Hematopoietic multipotent progenitor cell (in vitro differentiated cells): Measurements from ENCODE around the gene ELFN1. TPM values are rescaled to one million over a fixed set of nuclear protein-coding genes. Genes with fewer than 3 reads are reported as not detected.

Experiments used
- DNase-seq, 3 donors: peaks; one replicate each; pipeline ENCODE4 v3.0.0-alpha.2; 2011 to 2015; ENCODE audit warnings: low read depth in 2 of 3, low spot score in 2 of 3
- total RNA-seq: library from RNA; depleted of rRNA; stranded (reverse); fragments of >200 nt; gene quantifications from one replicate; pipeline ENCODE4 v1.2.3, GENCODE V29; 2012

The ELFN1 gene
- total RNA-seq, 1 donor, result 0.27 TPM

DNA sequence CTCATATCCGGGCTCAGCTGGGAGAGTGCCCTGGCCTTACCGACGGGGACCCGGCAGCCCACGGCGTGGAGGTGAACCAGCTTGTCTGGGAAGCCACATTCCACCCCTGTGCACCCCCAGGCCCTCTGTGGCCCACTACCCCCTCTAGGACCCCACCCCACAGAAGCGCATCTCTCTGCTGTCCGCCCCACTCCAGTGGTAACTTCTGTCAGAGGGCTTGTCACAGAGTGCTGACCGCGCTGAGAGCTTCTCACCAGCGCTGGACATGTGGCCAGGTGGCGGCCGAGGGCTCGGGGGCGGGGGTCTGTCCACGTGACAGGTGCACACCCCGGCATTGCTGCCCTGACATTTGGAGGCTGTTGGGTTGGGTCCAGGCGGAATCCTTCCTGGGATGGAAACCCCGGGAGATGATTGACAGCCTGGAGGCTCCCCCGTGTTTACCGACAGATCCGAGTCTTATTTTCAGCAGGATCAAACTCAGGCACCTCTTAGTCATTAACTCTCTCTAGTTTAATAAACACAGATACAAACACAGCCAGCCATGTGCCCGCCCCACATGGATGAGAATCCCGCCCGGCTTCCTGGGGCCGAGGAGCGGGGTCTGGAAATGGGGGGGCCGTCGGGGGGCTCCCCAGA is 5.1 kb downstream of the ELFN1 start:
- DNase-seq, result no peak

DNA sequence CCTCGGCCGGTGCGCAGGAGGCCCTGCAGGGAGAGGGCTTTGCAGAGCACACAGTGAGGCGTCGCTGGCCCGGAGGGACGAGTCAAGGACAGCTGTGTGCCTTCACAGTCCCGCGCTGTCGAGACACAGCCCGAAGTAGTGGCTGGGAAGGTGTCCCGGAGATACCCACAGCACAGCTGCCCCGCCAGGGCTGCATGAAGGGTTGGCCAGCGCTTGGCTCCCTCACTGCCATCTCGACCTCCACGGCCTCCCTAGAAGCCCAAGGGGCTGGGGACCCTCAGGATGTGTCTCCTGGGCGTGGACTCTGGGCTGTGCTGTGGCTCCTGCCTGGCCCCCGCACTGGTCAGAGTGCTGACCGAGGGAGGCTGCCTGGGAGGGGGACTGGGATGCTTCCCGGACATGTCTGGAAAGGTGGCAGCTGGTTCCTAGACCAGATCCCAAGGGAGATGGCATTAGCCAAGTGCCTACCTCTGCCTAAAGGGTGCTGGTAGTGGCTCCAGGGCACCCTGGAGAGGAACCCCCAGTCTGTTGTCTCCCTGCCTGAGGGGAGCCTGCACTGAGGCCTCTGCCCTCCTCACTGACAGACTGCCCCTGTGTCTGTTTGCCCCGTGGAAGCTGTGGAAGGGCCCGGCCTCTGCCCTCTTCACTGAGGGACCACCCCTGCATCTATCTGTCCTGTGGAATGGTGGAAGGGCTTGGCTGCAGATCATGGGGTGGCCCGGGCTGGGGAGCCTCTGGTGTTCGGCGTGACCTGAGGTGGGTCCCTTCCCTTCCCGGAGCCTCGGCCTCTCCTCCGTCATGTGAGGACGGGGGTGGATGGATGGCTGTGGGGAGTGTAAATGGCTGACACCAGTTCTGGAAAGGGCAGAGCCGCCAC is 5.8 kb downstream of the ELFN1 start:
- no peak for DNase-seq

DNA sequence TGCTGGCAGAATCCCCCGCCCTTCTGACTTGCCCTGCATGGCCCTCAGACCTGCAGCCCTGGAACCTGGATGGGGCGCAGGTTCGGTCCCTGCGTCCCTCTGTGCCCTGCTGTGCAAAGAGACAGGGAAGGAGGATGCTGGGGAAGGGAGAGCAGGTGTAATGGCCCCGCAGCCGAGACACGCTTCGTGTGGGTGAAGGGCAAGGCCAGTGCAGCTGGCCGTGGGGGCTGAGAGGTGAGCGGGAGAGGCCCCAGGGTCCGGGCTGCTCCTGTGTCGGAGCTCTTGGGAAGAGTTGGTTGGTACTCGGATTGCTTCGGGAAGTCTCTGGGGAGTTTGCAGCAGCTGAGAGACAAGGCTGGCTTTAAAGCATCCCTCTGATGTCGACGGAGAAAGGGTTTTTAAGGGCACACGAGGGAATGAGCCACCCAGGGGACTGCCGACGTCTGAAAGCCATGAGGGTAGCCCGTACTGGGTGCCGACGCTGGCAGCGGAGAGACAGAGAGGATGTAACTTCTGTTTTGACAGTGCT is 6.5 kb downstream of the ELFN1 start:
- DNase-seq, result no peak

DNA sequence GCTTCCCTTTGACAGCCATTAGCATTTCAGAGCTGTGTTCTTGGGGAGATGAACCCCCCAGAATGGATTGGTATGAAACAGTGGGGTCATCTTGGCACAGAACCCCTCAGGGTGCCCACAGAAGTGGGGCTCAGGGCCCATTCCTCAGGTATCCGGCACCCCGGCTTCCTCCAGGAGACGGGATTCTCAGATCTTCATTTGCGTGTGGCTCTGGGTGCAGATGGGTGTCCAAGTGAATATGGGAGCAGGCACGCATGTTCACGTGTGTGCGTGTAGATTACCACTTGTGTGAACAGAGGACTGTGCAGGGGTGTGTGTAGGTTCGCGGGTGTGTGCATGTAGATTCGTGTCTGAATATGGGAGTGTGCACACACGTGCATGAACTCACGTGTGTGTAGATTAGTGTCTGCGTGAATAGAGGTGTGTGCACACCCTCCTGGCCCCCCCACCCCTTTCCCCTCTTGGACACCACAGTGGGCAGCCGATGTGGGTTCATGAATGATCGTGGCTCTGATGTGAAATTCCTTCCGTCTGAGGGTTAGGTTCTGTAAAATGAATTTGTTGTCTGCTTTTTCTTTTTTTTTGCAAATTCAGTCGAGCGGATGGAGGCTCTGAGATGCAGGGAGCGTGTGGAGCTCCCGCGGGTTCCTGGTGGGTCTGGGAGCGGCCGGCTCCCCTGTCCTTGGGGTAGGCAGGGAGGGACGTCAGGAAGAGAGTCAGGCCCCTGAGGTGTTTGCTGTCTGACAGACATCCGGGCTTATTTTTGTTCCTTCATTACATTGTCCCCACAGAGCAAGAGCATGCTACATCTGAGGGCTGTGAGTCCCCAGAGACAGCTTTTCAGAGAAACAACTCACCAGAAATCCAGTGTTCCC is 7.4 kb downstream of the ELFN1 start:
- DNase-seq, result no peak

DNA sequence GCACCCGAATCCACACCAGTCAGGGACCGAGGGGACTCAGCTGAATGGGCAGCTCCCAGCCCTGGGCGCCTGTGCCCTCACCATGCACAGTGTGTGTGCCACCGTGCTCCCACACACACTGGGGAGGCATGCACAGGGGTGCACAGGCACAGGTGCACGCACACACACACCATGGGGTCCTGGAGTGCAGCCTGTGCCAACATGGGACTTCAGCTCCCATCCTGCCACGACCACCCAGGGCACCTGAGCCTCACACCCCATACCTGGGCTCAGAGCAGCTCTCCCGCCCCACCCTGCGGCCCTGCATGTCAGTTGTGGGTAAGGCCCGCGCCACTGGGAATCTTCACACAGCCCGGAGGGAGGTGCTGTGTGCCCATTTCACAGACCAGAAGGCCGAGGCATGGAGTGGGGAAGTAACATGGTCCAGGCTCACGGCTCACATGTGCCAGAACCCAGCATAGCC is 8.0 kb downstream of the ELFN1 start:
- DNase-seq, result no peak

DNA sequence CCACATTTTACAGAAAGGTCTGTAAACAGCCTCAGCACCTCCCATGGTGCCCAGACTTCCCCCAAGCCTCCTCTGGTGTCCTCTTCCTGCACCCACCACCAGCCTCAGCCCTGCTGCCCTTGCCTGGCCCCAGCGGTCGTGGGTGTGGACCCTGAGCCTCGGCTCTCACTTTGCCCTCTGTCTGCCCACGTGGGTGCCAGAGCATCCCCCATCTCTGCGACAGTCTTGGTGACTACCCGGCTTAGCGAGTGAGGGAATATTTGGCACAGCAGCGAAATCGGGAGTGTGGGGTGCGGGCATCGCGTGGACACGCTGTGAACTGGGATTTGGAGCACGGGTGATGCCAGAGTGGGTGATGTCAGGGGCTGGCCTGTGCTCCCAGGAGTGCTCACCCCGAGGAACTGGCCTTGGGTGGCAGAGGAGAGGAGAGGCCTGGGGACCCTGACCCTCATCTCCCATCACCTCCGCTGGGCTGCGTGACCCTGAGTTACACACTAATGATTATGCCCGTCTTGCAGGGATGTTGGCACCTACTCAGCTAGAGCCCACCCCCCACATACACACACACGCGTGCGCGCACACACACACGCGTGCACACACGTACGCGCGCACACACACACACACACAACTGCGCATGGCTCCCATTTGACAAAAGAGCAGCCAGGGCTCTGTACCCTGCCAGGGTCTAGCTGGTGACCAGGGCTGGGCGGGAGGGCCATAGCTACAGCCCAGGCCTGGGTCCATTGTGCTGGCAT is 8.7 kb downstream of the ELFN1 start:
- DNase-seq, result no peak

DNA sequence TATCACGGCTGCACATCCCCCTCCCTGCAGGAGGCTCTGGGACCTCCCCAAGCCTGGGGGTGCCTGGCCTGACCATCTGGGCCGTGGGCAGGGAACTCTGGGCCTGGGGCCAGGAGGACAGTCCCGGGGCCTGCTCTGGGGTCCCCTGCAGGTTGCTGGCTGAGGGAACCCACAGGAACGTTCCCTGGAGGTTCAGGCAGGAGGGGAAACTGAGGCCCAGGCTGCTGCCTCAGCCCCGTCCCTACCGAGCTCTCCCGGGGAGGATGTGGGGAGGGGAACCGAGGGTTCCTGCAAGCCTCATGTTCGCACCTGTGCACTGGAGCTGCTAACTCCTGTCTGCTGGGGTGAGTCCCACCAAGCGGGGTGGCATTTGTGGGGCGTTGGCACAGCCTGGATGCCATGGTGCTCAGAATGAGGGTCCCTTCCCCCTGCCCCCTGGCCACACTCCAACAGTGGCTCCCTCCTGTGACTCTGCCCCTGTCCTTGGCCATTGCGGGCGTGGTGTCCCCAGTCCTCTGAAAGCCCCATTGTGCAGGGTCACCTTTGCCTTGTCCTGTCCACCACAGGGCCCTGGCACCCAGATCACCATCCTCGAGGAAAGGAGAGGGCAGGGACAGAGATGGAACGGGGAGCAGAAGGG is 9.4 kb downstream of the ELFN1 start:
- no peak for DNase-seq

DNA sequence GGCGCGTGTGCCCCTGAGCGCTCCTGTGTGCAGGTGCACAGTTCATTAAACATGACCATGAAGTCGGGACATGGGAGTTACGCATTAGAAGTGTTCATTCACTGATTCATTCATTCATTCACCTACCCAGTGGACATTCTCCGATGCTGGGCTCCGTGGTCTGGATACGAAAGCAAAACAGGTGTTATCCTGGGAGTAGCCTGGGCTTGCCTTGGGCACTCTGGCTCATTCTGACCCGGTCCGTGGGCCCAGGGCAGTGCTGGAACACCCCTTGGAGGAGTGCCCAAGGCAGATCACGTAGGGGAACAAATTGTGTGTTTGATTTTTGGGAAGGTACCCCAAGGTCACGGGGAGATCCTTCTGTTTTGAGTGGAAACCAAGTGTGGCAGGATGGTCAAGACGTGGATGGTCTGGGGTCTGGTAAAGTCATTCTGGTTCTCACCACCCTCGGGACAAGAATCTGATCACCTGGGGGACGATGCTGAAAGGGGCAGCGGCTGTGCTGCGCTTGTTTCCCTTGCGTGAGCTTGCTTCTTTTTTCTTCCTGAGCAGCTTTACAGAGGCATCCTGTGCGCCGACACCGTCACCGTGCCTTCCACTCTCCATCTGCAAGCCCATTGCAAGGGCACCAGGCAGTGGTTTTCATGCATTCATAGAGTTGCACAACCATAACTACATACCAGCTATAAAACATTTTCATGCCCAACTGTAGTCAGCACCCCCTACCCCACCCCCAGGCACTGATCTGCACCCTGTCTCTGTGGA is 10.1 kb downstream of the ELFN1 start:
- no peak for DNase-seq

DNA sequence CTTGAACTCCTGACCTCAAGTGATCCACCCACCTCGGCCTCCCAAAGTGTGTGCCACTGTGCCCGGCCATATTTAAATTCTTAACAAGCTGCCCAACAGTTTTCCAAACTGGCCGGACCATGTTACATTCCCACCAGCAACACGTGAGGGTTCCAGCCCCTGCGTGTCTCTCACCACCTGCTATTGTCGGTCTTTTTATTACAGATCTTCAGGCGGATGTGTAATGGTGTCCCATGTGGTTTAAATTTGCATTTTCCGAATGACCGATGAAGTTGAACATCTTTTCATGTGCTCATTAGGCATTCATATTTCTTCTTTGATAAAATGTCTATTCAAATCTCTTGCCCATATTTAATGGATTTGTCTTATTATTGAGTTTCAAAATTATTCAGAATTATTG is 11.5 kb downstream of the ELFN1 start:
- DNase-seq, result no peak

DNA sequence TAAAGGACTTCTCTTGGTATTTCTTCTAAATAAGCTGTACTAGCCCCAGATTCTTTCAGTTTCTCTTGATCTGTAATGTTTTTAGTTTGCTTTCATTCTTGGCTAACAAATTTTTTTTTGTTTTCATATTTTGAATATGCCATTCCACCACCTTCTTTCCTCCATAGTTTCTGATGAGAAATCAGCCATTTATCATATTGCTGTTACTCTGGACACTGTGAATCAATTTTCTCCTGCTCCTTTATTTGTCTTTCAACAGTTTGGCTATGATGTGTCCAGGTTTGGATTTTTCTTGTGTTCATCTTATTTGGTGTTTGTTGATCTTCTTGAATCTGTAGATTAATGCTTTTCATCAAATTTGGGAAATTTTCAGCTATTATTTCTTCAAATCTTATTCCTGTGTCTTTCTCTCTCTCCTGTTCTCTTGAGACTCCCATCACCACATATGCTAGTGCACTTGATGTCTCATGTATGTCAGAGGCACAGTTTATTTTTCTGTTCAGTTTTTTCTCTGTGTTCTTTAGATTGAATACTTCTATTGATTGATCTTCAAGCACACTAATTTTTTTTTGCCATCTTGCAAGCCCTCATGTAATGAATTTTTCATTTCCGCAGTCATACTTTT is 15.0 kb downstream of the ELFN1 start:
- no peak for DNase-seq

DNA sequence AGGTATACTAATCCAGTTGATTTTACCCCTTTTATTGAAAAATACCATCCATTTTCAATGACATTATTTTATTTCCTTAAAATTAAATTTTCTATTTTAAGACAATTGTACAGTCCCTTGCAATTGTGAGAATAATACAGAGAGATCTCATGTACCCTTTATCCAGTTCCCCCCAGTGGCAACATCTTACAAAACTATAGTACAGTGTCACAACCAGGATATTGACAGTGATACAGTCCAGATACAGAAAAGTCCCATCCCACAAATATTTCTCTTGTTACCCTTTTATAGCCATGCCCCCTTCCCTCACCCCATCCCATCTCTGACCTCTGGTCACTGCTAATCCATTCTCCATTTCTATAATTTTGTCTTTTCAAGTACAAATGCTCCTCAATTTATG is 18.5 kb downstream of the ELFN1 start:
- no peak for DNase-seq

DNA sequence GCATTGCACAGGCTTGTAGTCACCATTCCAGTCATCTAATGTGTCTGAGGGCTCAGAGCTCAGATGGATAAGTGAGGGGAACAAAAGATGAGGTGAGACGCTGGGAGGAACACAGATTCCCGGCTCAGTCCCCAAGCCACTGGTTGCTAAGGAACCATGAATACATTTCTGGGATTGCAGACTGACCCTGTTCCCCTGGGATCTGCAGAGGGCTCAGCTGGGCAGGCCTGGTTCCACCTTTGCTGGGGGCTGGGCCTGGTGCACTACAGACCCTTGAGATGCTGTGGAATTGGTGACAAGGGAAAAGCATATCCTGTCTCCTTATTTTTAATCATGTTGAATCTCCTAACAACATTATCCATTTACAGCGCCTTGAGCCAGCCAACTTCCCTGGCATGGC is 19.2 kb downstream of the ELFN1 start:
- no peak for DNase-seq

DNA sequence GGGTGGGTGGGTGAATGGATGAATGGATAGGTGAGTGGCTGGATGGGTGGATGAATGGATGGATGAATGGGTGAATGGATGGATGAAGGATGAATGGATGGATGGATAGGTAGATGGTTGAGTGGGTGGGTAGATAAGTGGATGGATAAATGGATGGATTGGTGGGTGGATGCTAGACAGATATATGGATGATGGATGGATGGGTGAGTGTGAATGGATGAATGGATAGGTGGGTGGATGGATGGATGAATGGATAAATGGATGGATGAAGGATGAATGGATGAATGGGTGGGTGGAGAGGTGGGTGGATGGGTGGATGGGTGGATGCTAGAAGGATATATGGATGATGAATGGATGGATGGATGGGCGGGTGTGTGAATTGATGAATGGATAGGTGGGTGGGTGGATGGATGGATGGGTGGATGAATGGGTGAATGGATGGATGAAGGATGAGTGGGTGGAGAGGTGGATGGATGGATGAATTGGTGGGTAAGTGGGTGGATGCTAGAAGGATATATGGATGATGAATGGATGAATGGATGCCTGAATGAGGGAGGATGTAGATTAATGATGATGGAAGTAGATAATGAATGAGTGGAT is 20.4 kb downstream of the ELFN1 start:
- DNase-seq, result no peak

DNA sequence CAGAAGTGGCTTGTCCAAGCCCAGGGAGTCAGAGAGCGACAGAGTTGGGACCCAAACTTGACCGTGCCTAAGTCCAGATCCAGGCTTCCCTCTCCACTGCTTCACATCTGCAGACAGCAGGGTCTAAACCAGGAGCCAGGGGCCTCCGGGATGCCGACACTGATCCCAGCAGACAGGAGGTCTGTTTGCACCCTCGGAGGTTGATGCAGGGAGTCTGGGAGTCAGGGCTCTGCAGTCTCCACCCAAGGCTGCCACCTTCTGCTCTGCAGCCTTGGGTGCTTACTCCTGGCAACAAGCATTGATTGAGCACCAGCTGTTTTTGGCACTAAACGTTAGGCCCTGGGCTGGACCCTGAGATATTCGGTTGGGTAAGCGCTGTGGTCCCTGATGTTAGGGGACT is 21.0 kb downstream of the ELFN1 start:
- DNase-seq, result no peak

DNA sequence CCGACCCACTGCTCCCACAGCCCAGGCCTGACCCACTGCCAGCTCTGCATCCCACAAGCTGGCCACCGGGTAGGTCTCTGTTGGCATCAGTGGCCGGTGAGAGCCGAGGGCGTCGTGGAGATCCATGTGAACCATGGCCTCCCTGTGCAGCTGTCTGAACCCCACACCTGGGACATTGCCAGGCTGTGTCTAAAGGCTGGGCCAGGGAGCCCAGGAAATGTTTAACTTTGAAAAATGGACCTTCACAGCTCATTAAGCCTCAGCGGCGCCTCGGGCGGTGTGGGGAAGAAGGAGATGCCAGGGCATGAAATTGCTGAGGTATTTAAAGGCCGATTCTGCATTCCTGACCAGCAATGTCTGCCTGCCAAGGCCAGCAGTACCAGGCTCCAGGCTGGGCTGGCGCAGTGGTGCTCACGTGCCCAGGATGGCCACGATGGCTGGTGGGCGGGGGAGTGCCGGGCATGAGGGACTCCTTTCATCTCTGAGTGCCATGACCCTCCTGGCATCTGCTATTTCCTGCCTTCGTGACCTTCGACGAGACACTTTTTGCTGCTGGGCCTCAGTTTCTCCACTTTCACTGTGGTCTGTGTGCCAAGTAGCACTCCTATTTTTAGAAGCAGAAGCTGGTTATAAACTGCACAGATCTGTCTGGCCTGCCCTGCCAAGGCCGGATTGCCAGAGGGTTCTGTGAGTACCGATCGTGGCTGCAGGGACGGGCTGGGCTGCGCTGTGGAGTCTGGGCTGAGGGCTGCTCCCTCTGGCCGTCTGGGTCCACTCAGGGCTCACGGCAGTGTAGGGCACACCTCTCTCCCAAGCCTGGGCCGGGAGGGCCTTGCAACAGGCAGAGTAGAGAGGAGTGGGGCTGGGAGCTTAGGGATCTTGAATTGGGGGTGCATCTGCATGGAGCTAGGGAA is 21.8 kb downstream of the ELFN1 start:
- no peak for DNase-seq

DNA sequence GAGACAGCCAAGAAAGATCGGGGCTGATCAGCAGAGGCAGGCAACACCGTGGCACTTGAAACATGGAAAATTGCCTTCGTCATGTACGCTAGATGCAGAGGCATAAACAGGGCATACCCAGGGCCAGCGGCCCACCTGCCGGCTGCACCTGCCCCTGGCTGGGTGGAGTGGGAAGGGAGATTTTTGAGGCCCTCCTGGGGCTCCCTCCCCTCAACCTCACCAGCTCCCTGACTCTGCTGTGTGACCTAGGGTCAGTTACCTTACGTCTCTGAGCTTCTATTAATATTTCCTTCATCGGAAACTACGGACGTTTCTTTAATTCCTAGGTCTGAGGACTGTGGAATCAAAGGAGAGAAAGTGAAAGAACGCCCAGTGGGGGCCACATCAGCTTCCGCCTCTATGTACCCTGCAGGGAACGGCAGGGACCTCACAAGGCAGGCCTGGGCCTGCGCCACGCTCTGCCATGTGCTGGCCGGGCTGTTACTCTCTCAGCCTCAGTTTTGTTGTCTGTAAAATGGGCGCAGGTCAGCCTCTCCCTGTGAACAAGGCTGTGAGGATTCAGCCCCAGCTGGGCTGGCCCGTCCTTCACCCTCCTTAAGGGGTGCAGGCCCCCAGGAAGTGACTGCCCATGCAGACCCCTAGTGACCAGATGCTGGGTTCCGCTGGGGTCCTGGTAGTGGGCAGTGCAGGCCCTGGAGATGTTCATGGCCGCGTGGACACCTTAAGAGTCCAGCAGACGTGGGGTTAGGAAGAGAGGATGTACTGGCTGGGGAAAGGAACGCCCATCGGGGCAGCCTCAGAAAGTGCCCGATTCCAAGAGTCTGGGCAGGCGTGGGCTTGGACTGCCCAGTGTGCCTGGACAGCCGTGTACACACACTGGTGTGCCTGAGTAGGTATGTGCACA is 22.7 kb downstream of the ELFN1 start:
- DNase-seq, result no peak
